Measurements from ENCODE around the gene MRPS26.

The MRPS26 gene

DNA sequence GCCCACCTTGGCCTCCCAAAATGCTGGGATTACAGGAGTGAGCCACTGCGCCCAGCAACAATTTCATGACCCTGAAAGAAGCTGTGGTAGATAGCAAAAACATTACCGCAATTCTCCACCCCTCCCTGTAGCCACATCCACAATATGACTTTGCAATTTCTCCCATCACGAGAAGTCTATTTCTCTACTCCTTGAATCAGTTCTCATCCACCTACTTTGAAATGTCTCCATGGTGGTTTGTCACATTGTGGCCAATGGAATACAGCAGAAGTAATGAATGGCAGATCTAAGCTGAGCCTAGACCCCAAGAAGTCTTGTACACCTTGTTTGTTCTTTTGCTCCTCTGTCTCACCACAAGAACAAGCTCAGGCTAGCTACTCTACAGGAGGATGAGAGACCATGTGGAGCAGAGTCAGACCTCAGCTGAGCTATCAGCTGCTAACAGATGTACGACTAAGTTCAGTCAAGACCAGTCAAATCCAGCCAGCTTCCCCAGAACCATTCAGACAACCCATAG, 31.8 kb downstream of the MRPS26 start:
- no peak for DNase-seq

DNA sequence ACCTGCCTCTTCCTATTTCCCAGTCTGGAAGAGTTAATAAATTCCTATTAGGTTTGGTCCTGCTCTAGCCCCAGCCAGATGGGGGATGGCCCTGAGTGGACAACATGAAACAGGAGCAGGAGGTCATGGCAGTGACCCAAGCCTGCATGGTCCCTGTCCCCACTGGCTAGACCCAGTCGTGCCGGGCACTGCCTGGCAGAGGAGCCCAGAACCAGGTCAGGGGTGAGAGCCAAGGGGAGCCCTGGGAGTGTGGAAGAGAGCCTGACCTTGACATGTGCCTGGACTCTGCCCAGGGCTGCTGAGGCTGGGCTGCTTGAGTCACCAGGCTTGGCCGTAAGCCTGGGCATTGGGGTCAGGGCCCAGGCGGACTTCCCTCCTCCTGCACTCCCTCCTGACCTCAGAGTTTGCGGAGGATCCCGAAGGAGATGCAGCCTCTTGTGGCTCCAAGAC, 35.1 kb downstream of the MRPS26 start:
- no peak for DNase-seq

DNA sequence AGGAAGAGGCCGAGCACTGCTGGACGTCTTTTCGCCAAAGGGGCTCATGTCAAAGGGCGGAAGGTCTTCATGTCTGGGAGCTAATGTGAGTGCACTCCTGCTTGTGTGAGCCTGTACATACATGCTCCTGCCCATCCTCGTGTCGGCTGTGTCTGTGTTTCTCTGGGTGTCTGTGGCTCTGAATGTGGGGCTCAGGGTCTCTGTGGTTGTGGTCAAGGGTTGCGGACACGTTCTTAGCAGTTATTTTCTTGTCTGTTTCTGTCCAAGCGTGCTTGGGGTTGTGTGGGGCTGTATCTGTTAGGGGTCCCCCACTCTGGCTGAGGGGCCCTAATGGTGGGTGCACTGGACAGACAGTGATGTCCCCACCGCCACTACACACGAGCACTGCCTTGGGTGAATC, 35.8 kb downstream of the MRPS26 start:
- DNase-seq = no peak

DNA sequence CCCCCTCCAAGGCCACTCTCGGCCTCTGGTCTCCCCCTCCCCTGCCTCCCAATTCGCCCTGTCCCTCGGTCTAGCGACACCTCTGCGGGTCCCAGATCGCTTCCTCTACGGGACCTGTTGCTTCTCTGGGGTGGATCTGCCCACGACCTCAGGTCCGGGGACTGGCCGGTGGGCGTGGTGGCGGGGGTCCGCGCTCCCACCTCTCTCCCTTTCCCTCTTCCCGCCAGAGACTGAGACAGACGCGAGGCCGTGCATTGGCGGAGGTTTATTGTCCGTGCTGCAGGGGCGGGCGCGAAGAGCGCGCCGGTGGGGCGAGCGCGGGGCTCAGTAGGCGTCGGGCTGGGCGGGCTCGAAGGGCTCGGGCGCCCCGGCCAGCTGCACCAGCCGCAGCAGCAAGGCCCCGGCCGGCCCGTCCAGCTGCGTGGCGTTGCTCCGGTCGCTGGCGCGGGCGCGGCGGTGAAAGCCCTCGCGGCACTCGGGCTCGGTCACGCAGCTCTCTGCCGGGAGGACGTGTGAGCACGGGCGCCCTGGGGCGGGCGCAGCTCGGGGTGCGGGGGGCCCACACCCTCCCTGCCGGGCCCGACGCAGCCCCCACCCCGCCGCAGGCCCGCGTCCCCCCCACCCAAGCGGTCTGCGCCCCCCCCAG, 36.6 kb downstream of the MRPS26 start:
- DNase-seq = no peak

DNA sequence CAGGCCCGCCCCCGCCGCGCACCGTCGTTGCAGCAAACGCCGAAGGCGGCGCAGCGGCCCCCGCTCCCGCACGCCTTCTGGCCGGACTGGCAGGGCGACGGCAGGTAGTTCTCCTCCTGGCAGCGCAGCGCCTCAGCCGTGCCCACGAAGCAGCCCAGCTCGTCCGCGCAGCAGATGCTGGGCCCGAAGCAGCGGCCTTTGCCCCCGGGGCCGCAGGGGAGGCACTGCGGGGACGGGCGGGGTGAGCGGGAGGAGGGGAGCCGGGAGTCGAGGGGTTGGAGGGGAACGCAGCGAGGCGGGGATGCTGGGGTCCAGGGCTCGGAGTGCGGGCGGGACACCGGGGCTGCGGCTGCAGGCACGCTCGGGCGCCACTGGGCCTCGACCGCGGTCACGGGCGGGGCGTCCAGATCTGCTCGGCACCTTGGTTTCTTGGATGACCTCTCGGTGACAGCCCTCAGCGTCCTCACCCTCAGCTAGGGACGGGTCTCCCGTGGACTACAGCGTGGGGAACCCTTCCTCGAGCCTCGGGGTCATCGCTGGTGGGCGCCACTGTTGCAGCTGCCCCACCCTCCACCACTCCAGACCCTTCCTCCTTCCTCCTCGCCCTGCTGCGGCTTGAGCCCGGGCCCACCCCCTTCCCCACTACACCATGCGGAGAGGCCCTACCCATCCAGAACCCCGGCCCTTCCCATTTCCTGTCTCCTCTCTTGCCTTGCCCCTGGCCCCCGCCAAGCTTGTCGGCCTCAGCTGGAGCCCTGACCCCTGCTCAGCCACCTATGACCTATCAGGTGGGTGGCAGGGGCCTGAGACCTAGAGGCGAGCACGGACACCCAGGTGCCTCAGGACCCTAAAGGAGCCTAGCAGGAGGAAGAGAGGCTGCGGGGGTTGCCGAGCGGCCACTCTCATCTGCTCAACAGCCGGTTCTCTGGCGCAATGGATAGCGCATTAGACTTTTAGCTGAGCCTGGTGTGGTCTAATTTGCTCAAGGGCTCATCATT, 37.4 kb downstream of the MRPS26 start:
- DNase-seq = no peak

DNA sequence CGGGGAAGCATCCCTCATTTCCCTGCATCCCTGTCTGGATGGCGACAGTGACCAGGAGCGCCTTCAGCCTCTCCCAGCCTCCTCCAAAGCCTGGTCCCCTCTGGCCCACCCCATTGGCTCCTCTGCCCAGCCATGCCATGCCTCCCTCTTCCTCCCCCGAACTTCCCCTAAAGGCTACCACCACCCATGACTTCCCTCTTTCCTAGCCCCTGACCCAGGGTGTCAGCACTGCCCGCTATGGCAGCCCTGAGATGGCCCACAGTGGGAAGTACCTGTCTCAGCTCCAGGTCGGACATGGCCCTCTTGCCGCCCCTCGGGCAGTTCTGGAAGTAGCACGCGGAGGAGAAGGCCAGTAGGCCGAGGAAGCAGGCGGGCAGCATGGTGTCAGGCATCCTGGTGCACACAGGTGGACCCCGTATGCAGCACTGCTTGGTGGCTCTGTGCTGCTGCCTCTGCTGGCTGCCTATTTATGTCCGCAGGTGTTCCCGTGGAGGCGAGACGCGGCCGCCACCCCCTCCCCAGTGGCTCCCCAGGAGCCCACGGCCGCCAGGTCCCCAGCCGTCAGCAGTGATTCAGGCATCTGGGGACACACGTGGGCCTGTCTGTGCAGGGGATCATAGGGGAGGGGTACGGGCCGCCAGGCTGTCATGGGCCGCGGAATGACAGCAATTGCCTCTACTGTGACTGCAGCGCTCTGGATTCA, 38.6 kb downstream of the MRPS26 start, which contains the start of gene AVP:
AVP (minus strand) TSS at position 442 of the 703 bp plus-strand sequence; CDS start at position 392, 50 bp downstream.
- DNase-seq = no peak

DNA sequence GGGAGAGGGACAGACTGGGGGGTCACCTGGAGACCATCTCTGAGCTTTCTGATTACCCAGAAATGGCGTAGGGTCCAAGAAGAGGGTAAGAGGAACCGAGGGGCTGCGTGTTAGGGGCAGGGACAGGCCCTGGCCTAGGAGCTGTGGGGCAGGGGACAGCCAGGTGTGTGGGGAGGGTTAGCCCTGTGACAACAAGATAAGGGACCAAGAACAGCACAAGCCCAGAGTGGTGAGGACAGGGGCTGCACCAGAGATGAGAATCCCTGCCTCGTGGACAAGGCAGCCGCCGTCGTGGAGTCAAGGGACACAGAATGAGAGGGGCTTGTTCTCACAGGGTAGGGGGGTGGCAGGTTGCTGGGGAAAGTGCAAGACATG, 39.1 kb downstream of the MRPS26 start:
- DNase-seq = no peak

DNA sequence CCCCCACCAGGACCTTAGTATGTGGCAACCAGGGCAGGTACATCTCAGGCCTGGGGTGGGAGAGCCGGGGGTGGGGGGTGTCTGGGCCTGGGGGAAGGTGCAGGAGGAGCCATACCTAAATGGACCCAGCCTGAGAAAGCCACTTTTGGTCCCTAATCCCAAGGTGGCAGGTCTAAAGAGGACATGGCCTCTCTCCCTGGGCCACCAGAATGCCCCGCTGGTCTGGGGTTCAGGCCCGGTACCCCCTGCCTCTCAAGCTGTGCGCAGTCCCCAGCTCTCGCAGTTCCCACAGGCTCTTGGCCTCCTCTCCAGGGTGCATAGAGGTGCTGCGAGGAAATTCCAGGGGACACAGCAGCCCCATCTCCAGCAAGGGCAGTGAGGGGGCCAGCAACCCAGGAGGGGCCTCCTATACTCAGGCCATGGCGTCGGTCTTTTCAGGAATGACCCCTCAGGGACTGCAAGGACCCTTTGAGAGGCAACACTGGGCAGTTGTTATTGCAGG, 39.8 kb downstream of the MRPS26 start:
- no peak for DNase-seq

DNA sequence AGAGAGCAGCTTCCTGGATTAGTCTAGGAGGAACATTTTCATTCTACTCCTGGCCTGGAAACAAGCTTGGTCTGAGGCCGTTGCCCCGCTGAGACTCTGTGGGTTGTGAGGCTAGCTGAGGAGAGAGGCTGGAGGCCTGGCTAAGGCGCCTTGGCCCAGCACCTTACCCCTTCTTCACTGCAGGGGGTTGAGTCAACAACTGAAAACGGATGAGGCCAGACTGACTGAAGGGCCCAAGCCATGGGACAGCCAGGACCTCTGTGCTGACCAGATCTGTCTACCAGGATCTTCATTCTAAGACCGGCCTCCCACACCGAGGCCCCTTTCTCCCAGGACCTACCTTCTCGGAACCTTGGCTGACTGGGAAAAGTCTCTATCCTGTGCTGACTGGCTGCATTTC, 42.2 kb downstream of the MRPS26 start:
- no peak for DNase-seq

DNA sequence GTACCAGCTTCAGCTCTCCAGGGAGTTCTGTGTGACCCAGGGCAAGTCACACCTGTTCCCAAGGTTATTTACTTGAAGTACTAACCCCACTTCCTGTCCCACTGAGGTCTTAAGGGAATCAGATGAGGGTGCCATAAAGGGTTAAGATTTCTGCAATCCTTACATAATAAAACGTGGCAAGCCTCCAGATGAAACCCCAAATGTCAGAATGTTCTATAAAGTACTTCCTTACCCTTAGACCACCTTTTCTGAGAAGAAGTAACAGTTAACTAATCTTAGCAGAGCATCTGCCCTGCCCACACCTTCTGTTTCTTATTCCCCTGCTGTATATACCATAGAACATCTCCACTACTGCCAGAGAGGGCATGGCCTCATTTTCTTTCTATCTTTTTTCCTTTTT, 44.7 kb downstream of the MRPS26 start:
- DNase-seq = no peak

DNA sequence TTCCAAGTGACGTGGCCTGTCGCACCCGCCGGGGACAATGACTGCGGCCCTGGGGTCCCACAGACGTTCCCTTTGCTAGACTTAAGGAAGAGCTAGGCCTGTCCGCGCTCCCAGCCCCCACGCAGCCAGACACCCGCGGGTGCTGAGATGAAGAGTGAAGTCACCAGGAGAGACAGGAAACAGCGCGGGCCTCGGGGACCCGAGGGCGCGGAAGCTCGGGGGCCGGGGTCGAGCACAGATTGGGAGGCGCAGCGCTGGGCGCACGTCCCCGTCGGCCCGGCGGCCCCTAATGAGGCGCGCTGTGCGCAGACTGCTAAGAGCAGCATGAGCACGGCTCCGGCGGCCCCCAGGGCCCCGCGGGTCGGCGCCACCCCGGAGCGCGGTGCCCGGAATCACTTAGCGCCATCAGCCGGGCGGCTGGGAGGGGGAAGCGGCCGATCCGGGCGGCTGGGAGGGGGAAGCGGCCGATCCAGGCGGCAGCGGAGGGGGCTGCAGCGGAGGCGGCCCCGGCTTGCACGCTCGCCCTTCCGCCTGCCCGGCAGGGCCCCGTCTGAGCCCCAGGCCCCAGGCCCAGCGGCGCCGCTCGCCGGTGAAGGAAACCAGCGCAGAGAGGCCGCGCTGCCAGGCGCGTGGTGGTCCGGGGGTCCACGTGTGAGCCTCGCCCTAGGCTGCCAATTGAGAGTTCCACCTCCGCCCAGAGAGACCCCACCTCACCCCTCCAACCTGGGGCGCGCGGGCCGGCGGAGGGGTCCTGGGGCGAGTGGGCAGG, 46.9 kb downstream of the MRPS26 start:
- no peak for DNase-seq

DNA sequence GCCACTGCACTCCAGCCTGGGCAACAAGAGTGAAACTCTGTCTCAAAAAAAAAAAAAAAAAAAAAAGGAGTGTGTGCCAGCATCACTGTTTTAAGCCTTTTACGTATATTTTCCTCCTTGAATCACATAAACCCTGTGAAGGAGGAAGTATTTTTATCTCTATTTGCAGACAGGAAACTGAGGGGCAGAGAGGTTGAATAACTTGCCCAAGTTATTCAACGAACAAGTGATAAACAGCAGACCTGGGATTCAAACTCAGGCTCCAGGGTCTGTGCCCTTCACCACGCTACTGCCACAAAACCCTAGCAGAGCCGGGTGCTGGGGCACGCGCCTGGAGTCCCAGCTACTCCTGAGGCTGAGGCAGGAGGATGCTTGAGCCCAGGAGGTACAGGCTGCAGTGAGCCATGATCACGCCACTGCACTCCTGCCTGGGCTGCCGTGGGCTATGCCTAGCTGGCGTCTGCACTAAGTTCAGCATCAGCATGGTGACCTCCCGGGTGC, 48.1 kb downstream of the MRPS26 start:
- no peak for DNase-seq

DNA sequence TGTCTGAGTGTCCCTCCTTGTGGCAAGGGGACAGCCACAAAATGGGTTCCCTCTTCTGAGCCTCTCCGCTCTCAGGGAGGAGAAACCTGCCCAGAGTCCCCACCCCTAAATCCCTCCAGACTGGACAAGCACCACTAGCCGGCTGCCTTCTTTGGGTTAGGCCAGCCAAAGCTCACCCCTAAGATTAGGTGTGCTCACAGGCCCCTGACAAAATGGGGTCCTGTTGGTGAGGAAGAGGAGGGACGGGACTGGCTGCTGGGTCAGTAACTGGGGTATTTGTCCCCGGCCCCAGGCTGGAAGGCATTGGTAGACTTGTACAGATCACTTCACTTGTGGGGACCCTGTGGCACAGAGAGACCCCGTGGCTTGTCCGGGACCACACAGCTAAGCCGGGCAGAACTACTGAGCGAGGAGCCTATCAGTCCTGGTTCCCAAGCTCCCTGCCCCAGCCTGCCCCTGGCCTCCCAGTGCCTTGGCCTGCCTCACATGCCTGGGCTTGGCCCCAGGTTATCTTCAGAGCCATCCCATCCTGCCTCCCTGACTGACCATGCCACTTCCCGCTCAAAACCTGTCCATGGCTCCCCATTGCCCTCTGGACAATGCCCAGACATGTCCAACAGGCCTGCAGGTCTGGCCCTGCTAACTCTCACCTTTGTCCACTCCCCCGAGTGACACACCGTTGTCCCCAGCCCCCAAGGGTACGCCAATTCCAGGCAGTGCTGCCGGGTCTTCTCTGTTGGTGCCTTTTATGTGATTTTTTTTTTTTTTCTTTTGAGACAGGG, 49.2 kb downstream of the MRPS26 start:
- no peak for DNase-seq
